Peyer's patch (tissue), 4 donors: ENCODE results near the gene KCNQ1.

Experiments used
- POLR2A ChIP-seq, 2 donors: fragments of 450-650 bp; IDR thresholded peaks; one replicate each; pipeline ENCODE4 v1.5.1; 2017; ENCODE audit warnings: antibody characterized with exemption in 2 of 2, mild to moderate bottlenecking in 2 of 2, moderate library complexity in 2 of 2
- TF ChIP-seq, protein P1 (sequence below), 6 experiments: fragments of 450-650 bp in 4 of 6; fragments of 200-600 bp in 2 of 6; sonication (generic) in 1 of 6; IDR thresholded peaks; one replicate each; pipeline ENCODE4 v1.5.1; 2017 to 2019; ENCODE audit warnings: antibody characterized with exemption in 6 of 6, mild to moderate bottlenecking in 3 of 6, moderate library complexity in 1 of 6

DNA sequence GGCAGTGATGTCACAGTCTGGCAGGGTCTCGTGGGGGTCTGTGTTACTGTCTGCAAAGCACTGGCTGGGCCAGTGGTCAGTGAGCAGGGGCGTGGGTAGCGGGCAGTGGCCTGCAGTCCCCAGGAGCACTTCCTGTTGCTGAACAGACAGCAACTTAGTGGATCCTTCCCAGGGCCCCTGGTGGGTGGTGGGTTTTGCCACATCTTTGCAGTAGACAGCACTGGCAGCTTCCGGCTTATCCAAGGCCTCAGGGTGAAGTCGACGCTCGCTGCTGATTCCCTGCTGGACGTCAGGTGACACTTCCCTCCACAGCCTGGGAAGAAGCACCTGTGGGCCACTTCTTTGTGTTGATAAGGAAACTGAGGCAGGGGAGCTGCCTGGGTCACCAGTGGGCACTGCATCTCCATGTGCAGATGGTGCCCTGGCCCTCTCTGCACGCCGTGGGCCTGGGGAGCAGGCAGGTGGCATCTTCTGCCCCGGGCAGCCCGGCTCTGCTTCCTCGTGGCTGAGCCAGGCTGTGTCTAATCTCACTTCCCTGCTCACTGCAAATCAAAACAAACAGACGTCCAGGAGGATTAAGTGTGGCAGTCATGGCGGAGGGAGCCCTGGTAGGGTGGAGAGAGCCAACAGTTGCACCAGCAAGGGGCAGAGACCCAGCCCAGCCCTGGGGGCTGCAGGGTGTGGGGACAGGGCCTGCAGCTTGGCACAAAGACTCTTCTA, 79.8 kb downstream of the KCNQ1 start:
- TF ChIP-seq POLR2A (IDR thresholded peaks at IDR 0.05), result no peak
- TF ChIP-seq, protein P1, sequence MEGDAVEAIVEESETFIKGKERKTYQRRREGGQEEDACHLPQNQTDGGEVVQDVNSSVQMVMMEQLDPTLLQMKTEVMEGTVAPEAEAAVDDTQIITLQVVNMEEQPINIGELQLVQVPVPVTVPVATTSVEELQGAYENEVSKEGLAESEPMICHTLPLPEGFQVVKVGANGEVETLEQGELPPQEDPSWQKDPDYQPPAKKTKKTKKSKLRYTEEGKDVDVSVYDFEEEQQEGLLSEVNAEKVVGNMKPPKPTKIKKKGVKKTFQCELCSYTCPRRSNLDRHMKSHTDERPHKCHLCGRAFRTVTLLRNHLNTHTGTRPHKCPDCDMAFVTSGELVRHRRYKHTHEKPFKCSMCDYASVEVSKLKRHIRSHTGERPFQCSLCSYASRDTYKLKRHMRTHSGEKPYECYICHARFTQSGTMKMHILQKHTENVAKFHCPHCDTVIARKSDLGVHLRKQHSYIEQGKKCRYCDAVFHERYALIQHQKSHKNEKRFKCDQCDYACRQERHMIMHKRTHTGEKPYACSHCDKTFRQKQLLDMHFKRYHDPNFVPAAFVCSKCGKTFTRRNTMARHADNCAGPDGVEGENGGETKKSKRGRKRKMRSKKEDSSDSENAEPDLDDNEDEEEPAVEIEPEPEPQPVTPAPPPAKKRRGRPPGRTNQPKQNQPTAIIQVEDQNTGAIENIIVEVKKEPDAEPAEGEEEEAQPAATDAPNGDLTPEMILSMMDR (IDR thresholded peaks at IDR 0.05), result no peak
